PC-3 (cell line): Measurements from ENCODE around the gene CAPN12. TPM values are rescaled to one million over a fixed set of nuclear protein-coding genes. Genes with fewer than 3 reads are reported as not detected.

Source experiments
- ATAC-seq: fragments of 200-7000 bp; cut with Tn5 transposase; 2 replicates; pipeline ENCODE4 v1.9.1; 2020; ENCODE audit warnings: mild to moderate bottlenecking, moderate library complexity
- BruUV-seq: library from RNA; stranded (reverse); fragments of 400-500 nt; replicated peaks from 2 replicates; lab custom pipeline; 2021; lab: Mats Ljungman, UMichigan
- CTCF ChIA-PET: fragments of 300-600 bp; sonication (Branson Sonifier 250); formaldehyde crosslinking; loops from one replicate; lab custom pipeline; 2022; ENCODE audit warnings: antibody characterized with exemption; lab: Charles Lee
- POLR2A ChIA-PET: fragments of 300-600 bp; sonication (Branson Sonifier 250); formaldehyde crosslinking; loops from one replicate; lab custom pipeline; 2022; ENCODE audit warnings: antibody characterized with exemption; ENCODE audit not compliant: unreplicated experiment; lab: Charles Lee
- DNase-seq: peaks from one replicate; pipeline ENCODE4 v3.0.0-alpha.2; 2015
- H2AFZ ChIP-seq: fragments of 300-600 bp; sonication (generic); 2 replicates; pipeline ENCODE4 v1.6.0; 2016; ENCODE audit warnings: antibody characterized with exemption, low read length
- H3F3A ChIP-seq: fragments of 300-600 bp; sonication (generic); one replicate; pipeline ENCODE4 v1.6.0; 2017; ENCODE audit warnings: antibody characterized with exemption, low read length, control low read depth, mild to moderate bottlenecking; ENCODE audit not compliant: unreplicated experiment
- H3K27ac ChIP-seq: fragments of 300-600 bp; sonication (generic); 2 replicates; pipeline ENCODE4 v1.5.1; 2016; ENCODE audit warnings: mild to moderate bottlenecking, low read length
- H3K27me3 ChIP-seq: fragments of 300-600 bp; sonication (generic); 2 replicates; pipeline ENCODE4 v1.6.1; 2016; ENCODE audit warnings: low read length, mixed read lengths
- H3K36me3 ChIP-seq: fragments of 300-600 bp; sonication (generic); 2 replicates; pipeline ENCODE4 v1.6.1; 2016; ENCODE audit warnings: low read depth, mixed run types, low read length, mixed read lengths
- H3K4me1 ChIP-seq: fragments of 300-600 bp; sonication (generic); 2 replicates; pipeline ENCODE4 v1.5.1; 2016; ENCODE audit warnings: low read length; ENCODE audit not compliant: insufficient read depth
- H3K4me2 ChIP-seq: fragments of 300-600 bp; sonication (generic); 2 replicates; pipeline ENCODE4 v1.6.0; 2016; ENCODE audit warnings: low read length
- H3K4me3 ChIP-seq: fragments of 300-600 bp; sonication (generic); 2 replicates; pipeline ENCODE4 v1.5.1; 2016; ENCODE audit warnings: mild to moderate bottlenecking, low read length, mixed read lengths
- H3K79me2 ChIP-seq: fragments of 300-600 bp; sonication (generic); 2 replicates; pipeline ENCODE4 v1.6.1; 2017; ENCODE audit warnings: low read length, mixed read lengths
- H3K9ac ChIP-seq: fragments of 300-600 bp; sonication (generic); 2 replicates; pipeline ENCODE4 v1.6.0; 2016; ENCODE audit warnings: mild to moderate bottlenecking, low read length
- H3K9me2 ChIP-seq: fragments of 300-600 bp; sonication (generic); replicated peaks from 2 replicates; pipeline ENCODE4 v1.6.1; 2016; ENCODE audit warnings: mixed run types, low read length, mixed read lengths
- H3K9me3 ChIP-seq: fragments of 300-600 bp; sonication (generic); 2 replicates; pipeline ENCODE4 v1.6.1; 2016; ENCODE audit warnings: low read length, mixed read lengths
- H4K20me1 ChIP-seq: fragments of 300-600 bp; sonication (generic); 2 replicates; pipeline ENCODE4 v1.6.1; 2016; ENCODE audit warnings: low read length, mixed read lengths
- EZH2 ChIP-seq: fragments of 300-600 bp; sonication (generic); IDR thresholded peaks from one replicate; pipeline ENCODE4 v1.6.1; 2017; ENCODE audit warnings: antibody characterized with exemption, mild to moderate bottlenecking, low read length; ENCODE audit not compliant: unreplicated experiment
- EZH2phosphoT487 ChIP-seq: fragments of 300-600 bp; sonication (generic); IDR thresholded peaks from 2 replicates; pipeline ENCODE4 v1.6.1; 2018; ENCODE audit warnings: mild to moderate bottlenecking, antibody characterized with exemption, low read length, borderline replicate concordance
- intact Hi-C: fragments of 100-400 bp; cut with micrococcal nuclease; formaldehyde crosslinking; loops from 2 replicates; pipeline ENCODE4 v1.9.0; 2023
- total RNA-seq: library from RNA; depleted of rRNA; stranded (reverse); fragments of >200 nt; gene quantifications from 2 replicates; pipeline ENCODE4 v1.2.3, GENCODE V29; 2014
- TF ChIP-seq, protein P1 (sequence below): fragments of 300-600 bp; sonication (generic); conservative IDR thresholded peaks from 2 replicates; pipeline ENCODE4 v1.5.1; 2017; ENCODE audit warnings: antibody characterized with exemption, low read depth, mild to moderate bottlenecking, low read length

The CAPN12 gene
- total RNA-seq, 1 experiment from 2014 or later: 3.8 TPM

DNA sequence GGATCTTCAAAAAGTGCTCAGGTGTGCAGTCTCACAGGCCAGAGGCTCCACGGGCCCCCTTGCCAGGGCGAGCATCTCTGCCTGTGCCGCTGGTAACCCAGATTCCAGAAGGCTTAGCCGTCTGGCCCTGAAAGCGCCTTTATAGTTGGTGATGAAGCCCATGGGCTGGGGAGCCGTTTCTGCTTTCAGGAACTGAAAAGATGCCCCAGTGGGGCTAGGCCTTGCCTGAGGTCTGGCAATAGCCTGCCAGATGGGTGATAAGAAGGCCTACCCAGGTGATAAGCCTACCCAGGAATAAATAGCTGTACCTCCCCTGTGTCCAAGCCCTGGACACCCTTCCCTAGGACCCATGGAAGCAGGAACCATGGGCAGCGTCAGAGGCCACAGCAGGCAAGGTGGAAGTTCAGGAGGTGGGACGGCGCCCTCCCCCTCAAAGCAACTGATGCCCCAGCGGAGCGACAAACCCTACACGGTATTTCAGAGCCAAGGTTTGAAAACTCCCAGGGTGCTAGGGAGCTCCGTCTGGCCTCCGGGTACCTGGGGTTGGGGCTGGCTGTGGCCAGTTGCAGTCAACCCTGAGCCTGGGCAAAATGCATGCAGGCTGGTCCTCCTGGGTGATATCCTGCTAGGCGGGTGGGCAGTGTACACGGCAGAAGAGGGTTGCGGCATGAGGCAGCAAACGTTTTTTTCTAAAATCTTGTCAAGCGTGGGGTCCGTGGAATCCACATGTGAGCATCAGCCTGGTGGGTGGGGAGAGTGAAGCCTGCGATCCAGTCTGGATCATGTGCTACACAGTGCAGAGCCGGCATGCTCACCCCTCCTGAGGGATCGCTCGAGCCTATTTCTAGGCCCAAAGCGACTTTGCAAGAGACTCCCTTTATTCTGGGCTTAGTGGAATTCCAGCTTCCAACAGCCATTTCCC is 51.6 kb downstream of the CAPN12 start:
- Histone ChIP-seq H3K4me3 (no peak overlapping the region), H4K20me1 (no peaks in the 10 kb centered on the region), H3K27ac (peak overlapping the region; percentile 100), H3K9me2 (no peaks in the 10 kb centered on the region), H2AFZ (no peak overlapping the region), H3K27me3 (no peaks in the 10 kb centered on the region), H3F3A (peaks cover 17% of the 10 kb centered on the region), H3K36me3 (peaks cover 63% of the 10 kb centered on the region), H3K4me2 (peak overlapping the region; percentile 56), H3K9me3 (no peaks in the 10 kb centered on the region), H3K79me2 (peaks cover 97% of the 10 kb centered on the region), H3K9ac (peak overlapping the region; percentile 98), H3K4me1 (peaks cover 63% of the 10 kb centered on the region)
- POLR2A ChIA-PET: interaction anchor here (1.0 kb wide), 1 partner anchor 45 kb away, joined by 3 read pairs; the partner anchor contains the start of gene ACTN4
- intact Hi-C loops: no loop called here
- TF ChIP-seq EZH2: no peak
- TF ChIP-seq, protein P1, sequence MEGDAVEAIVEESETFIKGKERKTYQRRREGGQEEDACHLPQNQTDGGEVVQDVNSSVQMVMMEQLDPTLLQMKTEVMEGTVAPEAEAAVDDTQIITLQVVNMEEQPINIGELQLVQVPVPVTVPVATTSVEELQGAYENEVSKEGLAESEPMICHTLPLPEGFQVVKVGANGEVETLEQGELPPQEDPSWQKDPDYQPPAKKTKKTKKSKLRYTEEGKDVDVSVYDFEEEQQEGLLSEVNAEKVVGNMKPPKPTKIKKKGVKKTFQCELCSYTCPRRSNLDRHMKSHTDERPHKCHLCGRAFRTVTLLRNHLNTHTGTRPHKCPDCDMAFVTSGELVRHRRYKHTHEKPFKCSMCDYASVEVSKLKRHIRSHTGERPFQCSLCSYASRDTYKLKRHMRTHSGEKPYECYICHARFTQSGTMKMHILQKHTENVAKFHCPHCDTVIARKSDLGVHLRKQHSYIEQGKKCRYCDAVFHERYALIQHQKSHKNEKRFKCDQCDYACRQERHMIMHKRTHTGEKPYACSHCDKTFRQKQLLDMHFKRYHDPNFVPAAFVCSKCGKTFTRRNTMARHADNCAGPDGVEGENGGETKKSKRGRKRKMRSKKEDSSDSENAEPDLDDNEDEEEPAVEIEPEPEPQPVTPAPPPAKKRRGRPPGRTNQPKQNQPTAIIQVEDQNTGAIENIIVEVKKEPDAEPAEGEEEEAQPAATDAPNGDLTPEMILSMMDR: no peak
- no peak for TF ChIP-seq EZH2phosphoT487
- CTCF ChIA-PET: no interaction called here
- ATAC-seq: peak; percentile 6; the same call in 1 of the 2 replicates
- no peak for DNase-seq
- TSS peak; percentile 97 for BruUV-seq

DNA sequence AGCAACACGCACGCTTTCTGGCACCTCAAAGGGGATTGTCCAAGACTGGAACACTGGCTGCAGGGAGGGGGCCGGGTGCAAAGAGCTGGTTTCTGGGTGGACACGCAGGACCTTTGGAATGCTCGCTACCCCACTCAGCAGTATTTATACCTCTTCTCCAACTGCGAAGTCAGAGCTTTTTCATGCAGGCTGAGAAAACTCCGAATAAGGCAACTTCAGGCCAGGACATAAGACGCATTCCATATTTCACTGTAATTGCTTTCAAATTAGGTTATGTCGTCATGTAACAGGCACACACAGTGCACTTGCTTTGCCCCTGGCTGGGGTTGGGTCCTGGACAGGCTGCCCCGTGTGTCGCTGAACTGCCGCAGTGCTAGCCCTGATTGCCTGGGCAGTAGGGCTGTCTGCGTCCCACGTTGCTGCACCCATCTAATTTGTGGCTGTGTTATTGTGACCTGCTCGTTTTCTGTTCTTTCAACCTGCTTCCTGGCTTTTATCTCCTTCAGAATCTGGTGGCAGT is 52.3 kb downstream of the CAPN12 start:
- no TSS peak for BruUV-seq

More for the DNA sequence above, 52.3 kb downstream of the CAPN12 start:
- peak overlapping the region; percentile 100 for H3K27ac ChIP-seq
- ATAC-seq (no peak), DNase-seq (no peak)
- peaks cover 61% of the 10 kb centered on the region for H3K36me3 ChIP-seq
- no peak overlapping the region for H3K4me3 ChIP-seq
- intact Hi-C loops: no loop called here
- H3K4me1 ChIP-seq: peaks cover 70% of the 10 kb centered on the region
- no peaks in the 10 kb centered on the region for H4K20me1 ChIP-seq
- TF ChIP-seq, protein P1: no peak
- no peak for TF ChIP-seq EZH2
- no peak for TF ChIP-seq EZH2phosphoT487
- no peaks in the 10 kb centered on the region for H3K27me3 ChIP-seq
- peak overlapping the region; percentile 56; the same call in 1 of the 2 replicates for H3K4me2 ChIP-seq
- no peaks in the 10 kb centered on the region for H3K9me3 ChIP-seq
- H3K79me2 ChIP-seq: peaks cover 97% of the 10 kb centered on the region
- peaks cover 17% of the 10 kb centered on the region for H3F3A ChIP-seq
- no peaks in the 10 kb centered on the region for H3K9me2 ChIP-seq
- CTCF ChIA-PET: no interaction called here
- POLR2A ChIA-PET: no interaction called here
- H2AFZ ChIP-seq: no peak overlapping the region
- peak overlapping the region; percentile 98 for H3K9ac ChIP-seq
